Stimulated activated CD4-positive, alpha-beta T cell treated with anti-CD3 and anti-CD28 coated beads, Interleukin-4, amount 100 ng/mL, for 1 hour (primary cell): ENCODE results near the gene UTS2R.
"Not testable (repeated sequence)": the region's sequence is repeated elsewhere in the genome, so short reads cannot be mapped to it uniquely, and the experiment has no call there.

Experiments
- DNase-seq: peaks from one replicate; pipeline ENCODE4 v3.0.0-alpha.2; 2020

The UTS2R gene

DNA sequence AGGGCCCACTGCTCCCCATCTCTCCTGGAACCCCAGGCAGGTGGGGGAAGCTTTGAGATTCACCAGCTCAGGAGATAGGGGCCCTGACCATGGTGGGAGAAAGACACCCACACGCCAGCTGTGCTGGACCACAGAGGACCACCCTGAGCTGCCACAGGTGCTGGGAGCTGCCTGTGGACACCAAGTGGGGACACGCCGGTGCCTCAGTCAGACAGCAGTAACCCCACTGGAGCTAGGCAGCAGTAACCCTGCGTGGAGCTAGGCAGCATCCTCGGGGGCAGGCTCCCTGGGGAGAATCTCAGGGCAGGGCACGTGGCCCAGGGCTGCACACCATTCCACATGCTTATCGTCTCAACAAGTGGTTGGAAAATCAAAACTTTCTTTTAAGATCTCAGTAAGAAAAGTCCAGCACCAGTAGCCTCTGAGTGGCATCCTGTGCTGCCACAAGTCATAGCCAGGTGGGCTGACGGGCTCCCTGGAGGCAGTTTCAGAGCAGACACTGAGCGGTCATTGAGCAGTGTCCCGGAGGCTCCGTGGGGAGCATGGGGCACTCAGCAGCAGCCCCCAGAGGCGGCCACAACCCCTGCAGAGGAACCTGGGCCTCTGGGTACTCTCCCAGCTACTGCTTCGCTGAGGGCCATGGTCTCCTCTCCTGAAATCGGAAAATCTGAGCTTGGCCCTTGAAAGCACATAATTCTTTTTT, 38.6 kb downstream of the UTS2R start:
- no peak for DNase-seq

- no peak for DNase-seq
Observed at GRCh38 chr17:82411396-82412053, 40.0 kb downstream of the UTS2R start.

GRCh38 chr17:82412081-82412480, 40.5 kb downstream of the UTS2R start:
- not testable (repeated sequence) for DNase-seq

DNA sequence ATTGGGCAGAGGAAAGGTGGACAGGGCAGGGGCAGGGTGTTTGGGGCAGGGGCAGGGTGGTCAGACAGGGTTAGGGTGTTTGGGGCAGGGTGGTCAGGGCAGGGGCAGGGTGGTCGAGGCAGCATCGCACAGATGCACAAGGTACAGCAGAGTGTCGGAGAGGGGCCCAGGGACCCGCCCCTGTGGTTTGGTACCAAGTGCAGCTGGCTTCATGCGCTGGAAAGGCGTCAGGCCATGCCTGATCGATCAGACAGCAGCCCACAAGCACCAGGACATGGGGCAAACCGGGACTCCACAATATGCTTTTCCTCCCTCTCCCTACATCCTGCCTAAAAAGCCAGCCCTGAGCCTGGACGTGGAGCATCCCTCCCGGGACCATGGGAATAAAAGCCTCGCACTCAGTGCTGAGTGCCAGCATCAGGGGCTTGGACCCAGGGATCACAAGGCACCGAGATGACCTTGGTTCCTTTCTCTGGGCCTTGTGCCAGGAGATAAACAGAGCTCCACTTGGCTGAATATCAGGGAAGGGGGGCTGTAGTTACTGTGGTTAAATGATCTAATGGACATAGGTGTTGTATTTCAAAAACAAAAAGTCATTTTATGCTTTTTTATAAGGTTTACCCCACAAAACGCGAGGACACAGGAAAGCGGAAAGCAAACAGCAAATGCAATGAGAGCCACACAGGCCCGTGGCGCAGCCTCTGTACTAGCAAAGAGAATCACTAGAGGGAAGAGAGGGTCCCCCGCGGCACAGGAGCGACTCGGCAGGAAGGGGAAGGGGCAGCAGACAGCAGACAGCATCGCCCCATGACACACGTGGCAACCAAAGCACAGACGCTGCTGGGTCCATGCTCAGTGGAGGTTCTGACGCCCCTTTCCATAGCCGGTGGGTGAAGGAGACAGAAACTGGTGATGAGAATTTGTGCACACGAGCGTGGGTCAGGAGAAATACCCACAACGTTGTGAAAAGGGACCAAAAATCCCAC, 41.3 kb downstream of the UTS2R start:
- DNase-seq: no peak

DNA sequence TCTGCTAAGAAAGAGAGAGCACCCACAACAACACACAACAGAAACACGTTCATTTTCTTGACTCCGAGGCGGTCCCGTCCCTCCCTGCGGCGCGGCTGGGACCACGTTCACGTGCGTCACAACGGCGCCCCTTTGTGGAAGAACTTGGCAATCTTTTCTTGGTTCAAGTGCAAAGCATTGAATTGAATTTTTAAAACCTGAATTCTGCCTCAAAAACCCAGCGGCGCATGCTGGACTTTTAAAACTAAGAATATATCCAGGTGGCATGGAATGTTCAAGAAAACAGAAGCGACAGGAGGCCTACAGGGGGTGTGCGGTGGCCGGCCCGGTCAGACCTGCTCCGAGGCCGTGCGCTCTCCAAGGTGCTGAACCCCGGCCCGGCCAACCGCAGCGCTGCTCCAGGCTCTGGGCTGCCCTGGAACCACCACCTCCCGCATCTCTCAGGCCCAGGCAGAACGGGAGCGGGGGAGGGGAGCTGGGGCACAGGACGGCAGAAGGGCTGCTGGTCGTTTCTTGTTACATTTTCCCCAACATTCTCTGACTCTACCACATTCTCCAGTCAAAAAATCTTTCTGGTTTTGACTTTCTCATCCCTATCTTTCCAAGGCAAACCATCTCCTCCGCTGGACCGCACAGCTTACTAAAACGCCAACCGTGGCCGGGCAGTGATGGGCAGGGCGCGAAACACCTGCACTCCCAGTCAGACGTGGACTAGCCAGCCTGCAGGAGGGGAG, 43.1 kb downstream of the UTS2R start:
- peak; percentile 73 for DNase-seq

DNA sequence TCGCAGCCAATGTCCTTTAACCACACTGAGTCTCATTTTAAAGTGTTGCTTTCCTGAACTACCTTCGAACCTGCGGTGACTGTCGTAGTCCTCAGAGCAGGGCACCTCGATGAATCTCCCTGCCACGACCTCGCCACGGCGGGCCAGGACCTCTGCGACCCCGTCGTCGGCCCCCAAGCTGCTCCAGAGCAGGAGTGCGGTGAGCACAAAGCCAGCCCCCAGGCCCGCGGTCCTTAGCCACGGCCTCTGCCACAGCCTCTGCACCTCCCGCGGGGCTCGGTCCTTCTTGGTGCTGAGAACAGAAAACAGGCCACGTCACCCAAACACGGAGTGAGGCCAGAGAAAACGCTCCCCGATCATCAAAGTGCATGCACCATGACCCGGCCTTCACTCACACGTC, 43.8 kb downstream of the UTS2R start:
- no peak for DNase-seq

DNA sequence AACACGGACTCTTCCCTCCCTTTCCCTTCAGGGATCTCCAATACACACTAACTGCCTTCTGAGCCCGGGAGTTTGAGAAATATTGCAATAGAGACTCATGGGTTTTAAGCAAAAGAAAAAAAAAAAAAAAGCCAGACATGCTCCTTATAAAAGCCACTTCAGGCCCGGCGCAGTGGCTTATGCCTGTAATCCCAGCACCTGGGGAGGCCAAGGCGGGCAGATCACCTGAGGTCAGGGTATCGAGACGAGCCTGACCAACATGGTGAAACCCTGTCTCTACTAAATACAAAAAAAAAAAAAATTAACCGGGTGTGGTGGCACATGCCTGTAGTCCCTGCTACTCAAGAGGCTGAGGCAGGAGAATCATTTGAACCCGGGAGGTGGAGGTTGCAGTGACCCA, 44.2 kb downstream of the UTS2R start:
- no peak for DNase-seq

DNA sequence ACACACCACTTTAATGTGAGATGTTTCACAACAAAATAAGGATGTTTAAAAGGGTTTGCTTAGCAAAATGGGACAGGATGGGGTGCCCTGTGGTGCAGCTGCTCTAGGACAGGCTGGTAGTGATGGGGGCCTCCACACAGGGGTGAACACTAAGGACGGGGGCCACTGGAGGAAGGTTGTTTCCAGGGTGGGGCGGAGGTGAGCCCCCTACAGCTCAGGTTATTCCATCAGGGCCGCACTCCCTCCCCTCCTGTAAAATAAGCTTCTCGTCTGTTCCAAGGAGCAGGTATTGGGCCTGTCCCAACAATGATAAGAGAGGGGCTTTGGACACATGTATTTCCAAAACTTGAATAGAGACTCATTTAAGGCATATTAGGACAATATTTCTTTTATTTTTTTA, 44.7 kb downstream of the UTS2R start:
- no peak for DNase-seq

DNA sequence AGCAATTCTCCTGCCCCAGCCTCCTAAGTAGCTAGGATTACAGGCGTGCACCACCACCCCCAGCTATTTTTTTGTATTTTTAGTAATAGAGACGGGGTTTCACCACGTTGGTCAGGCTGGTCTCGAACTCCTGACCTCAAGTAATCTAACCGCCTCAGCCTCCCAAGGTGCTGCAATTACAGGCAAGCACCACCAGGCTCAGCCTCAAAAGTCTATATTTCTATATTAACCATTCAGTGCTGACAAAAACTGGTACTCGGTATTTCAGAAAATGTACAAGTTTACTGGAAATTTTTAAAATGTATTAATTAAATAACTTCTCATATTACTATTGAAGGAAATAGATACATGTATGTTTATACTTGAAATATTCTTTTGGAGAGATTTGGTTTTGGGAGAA, 45.2 kb downstream of the UTS2R start:
- DNase-seq: no peak

GRCh38 chr17:82418001-82418986, 46.7 kb downstream of the UTS2R start, which contains the start of the genes HEXD and OGFOD3:
Gene HEXD (plus strand): TSS chr17:82418347. CDS start chr17:82419800, 1,453 bp downstream.
Gene OGFOD3 (minus strand): TSS chr17:82418586. CDS start chr17:82418485, 101 bp downstream.
- peak; percentile 84 for DNase-seq

DNA sequence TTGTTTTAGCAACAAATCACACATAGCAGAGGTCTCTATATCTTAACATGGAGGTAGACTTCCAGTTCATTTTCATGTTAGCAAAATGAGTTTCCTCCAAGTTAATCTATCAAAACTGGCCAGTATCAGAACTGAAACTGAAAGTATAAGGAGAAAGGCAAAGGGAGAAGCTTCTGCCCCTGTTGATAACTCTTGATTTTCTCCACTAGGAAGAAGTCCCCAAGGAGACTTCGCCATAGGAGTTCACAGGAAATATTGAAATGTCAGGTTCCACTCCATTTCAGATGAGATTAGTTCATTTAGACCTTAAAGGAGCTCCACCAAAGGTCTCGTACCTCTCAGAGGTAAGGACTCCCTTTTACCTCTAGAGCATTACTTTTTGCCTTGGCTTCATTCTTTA, 48.0 kb downstream of the UTS2R start:
- DNase-seq: no peak

DNA sequence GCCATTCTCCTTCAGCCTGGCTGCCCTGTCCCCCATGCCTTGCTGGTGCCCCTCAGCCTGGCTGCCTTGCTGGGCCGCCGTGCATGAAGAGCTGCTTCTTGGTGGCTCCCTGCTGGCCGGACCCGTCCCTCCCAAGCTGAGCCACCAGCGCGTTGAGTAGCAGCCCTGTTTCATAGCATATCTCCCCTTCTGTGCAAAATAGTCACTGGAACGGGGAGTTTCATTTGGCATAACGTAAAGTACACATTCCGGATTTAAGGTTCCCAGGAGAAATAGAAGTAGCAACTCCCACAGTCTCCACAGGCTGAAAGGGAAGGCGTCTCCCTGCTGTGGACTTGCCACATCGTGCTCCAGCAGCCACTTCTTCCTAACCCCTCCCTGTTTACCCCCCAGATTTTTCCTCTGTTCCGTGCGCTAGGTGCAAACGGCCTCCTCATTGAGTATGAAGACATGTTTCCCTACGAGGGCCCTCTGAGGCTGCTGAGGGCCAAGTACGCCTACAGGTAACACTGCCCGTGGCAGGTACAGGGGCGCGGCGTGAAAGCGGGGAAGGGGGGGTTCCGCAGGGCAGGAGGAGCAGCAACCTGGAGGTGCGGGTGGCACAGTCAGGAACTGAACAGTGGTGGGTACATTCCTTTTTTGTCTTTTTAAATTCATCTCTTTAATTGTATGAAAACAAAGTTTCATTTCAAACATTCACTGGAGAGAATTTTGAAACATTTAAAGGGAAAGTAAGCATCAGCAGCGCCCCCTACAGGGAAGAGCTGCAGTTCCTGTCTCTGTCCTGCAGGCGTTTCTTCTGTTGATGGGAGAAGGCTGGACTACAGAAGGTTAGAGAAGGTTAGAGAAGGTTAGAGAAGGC, 52.7 kb downstream of the UTS2R start:
- DNase-seq: peak; percentile 63

- no peak for DNase-seq
Observed at GRCh38 chr17:82424863-82425159, 53.2 kb downstream of the UTS2R start.
